H1 (cell line): Measurements from ENCODE around the gene THG1L. TPM values are rescaled to one million over a fixed set of nuclear protein-coding genes. Genes with fewer than 3 reads are reported as not detected.

ENCODE experiments used
- CTCF ChIA-PET: fragments of 300-600 bp; sonication (Branson Sonifier 250); formaldehyde crosslinking; loops from one replicate; lab custom pipeline; 2021; ENCODE audit not compliant: partially characterized antibody; lab: Charles Lee
- POLR2A ChIA-PET: fragments of 300-600 bp; sonication (Branson Sonifier 250); formaldehyde crosslinking; loops from one replicate; lab custom pipeline; 2021; ENCODE audit warnings: inconsistent platforms; ENCODE audit not compliant: partially characterized antibody; lab: Charles Lee
- DNase-seq, 2 experiments: peaks; one replicate each; pipeline versions ENCODE4 v3.0.0 to v3.0.0-alpha.2; 2010 to 2022; ENCODE audit warnings: low spot score in 2 of 2, low read depth in 1 of 2, mixed read lengths in 1 of 2
- FAIRE-seq: peaks from 2 replicates; lab custom pipeline; 2011; peaks lifted over from hg19 to GRCh38; lab: Jason Lieb, UNC
- H2AFZ ChIP-seq: 2 replicates; pipeline ENCODE4 v1.8.1; 2012; ENCODE audit warnings: low read length, inconsistent platforms
- H2AK5ac ChIP-seq: 2 replicates; pipeline ENCODE4 v1.6.1; 2013; ENCODE audit warnings: low read depth, low read length
- H2BK120ac ChIP-seq: replicated peaks from 2 replicates; pipeline ENCODE3; 2013; ENCODE audit warnings: low read depth, low read length, inconsistent platforms
- H2BK12ac ChIP-seq: 2 replicates; pipeline ENCODE4 v1.6.1; 2013; ENCODE audit warnings: low read depth, low read length
- H2BK15ac ChIP-seq: 2 replicates; pipeline ENCODE4 v1.6.1; 2013; ENCODE audit warnings: low read length
- H2BK20ac ChIP-seq: 2 replicates; pipeline ENCODE4 v1.6.1; 2013; ENCODE audit warnings: low read length
- H2BK5ac ChIP-seq: 2 replicates; pipeline ENCODE4 v1.6.1; 2013; ENCODE audit warnings: low read depth, low read length
- H3K14ac ChIP-seq: 2 replicates; pipeline ENCODE4 v1.6.1; 2013; ENCODE audit warnings: inconsistent platforms; ENCODE audit not compliant: insufficient read length
- H3K18ac ChIP-seq: 2 replicates; pipeline ENCODE4 v1.6.1; 2013; ENCODE audit warnings: low read length; ENCODE audit errors: extremely low read depth
- H3K23ac ChIP-seq: 2 replicates; pipeline ENCODE4 v1.6.1; 2013; ENCODE audit warnings: inconsistent platforms; ENCODE audit not compliant: insufficient read length
- H3K23me2 ChIP-seq: 2 replicates; pipeline ENCODE4 v1.6.1; 2013; ENCODE audit warnings: low read depth, low read length
- H3K27ac ChIP-seq: 2 replicates; pipeline ENCODE4 v1.6.1; 2011; ENCODE audit warnings: low read depth, low read length, inconsistent platforms
- H3K27me3 ChIP-seq, 4 experiments: replicated peaks in 1 of 4; 1 replicate in 1 of 4; 2 replicates in 3 of 4; pipeline versions ENCODE4 v1.6.1 to v1.8.1; 2011 to 2013; ENCODE audit warnings: low read length in 3 of 4, mild to moderate bottlenecking in 3 of 4, inconsistent platforms in 2 of 4, mixed read lengths in 2 of 4, moderate library complexity in 1 of 4; ENCODE audit not compliant: control insufficient read depth in 3 of 4, insufficient read depth in 3 of 4; ENCODE audit errors: extremely low read depth in 1 of 4
- H3K36me3 ChIP-seq, 4 experiments: 2 replicates each; pipeline versions ENCODE4 v1.6.1 to v1.8.1; 2011 to 2013; ENCODE audit warnings: mild to moderate bottlenecking in 4 of 4, low read length in 3 of 4, moderate library complexity in 2 of 4, control low read depth in 1 of 4, inconsistent platforms in 1 of 4; ENCODE audit not compliant: insufficient read depth in 4 of 4, control insufficient read depth in 2 of 4
- H3K4ac ChIP-seq: replicated peaks from 2 replicates; pipeline ENCODE3; 2013; ENCODE audit warnings: low read length, low read depth, mixed read lengths, inconsistent platforms; ENCODE audit not compliant: insufficient read length
- H3K4me1 ChIP-seq, 4 experiments: replicated peaks in 1 of 4; 1 replicate in 1 of 4; 2 replicates in 3 of 4; pipeline versions ENCODE4 v1.6.1 to v1.8.1; 2011 to 2013; ENCODE audit warnings: low read length in 3 of 4, inconsistent platforms in 2 of 4, mixed read lengths in 1 of 4; ENCODE audit not compliant: insufficient read depth in 4 of 4, control insufficient read depth in 3 of 4
- H3K4me2 ChIP-seq, 2 experiments: 2 replicates each; pipeline versions ENCODE4 v1.6.1 to v1.8.1; 2011 to 2013; ENCODE audit warnings: low read depth in 2 of 2, low read length in 2 of 2, control low read depth in 1 of 2, inconsistent platforms in 1 of 2, mild to moderate bottlenecking in 1 of 2; ENCODE audit not compliant: insufficient read depth in 1 of 2
- H3K4me3 ChIP-seq, 4 experiments: fragments of 200-600, 300-600 bp in 1 of 4; sonication (generic), shearing (Covaris generic), sonication (Bioruptor Twin) in 1 of 4; 2 replicates each; pipeline versions ENCODE4 v1.5.1 to v1.8.1; 2011 to 2016; ENCODE audit warnings: low read length in 4 of 4, low read depth in 3 of 4, control low read depth in 2 of 4, inconsistent platforms in 2 of 4, mild to moderate bottlenecking in 2 of 4, mixed read lengths in 1 of 4, moderate library complexity in 1 of 4; ENCODE audit not compliant: insufficient read depth in 2 of 4; ENCODE audit errors: extremely low read depth in 1 of 4
- H3K56ac ChIP-seq: replicated peaks from 2 replicates; pipeline ENCODE3; 2013; ENCODE audit warnings: low read depth, mild to moderate bottlenecking, mixed read lengths, low read length, inconsistent platforms; ENCODE audit not compliant: insufficient read length
- H3K79me1 ChIP-seq: 2 replicates; pipeline ENCODE4 v1.6.1; 2013; ENCODE audit warnings: low read depth, low read length, control low read depth
- H3K79me2 ChIP-seq, 2 experiments: 2 replicates each; pipeline versions ENCODE4 v1.6.1 to v1.8.1; 2012 to 2013; ENCODE audit warnings: low read length in 2 of 2, mild to moderate bottlenecking in 2 of 2, inconsistent platforms in 1 of 2; ENCODE audit not compliant: insufficient read depth in 2 of 2, control insufficient read depth in 1 of 2
- H3K9ac ChIP-seq, 4 experiments: replicated peaks in 1 of 4; 1 replicate in 1 of 4; 2 replicates in 3 of 4; pipeline versions ENCODE4 v1.6.1 to v1.8.1; 2011 to 2013; ENCODE audit warnings: low read depth in 3 of 4, low read length in 3 of 4, control low read depth in 2 of 4, mild to moderate bottlenecking in 2 of 4, moderate library complexity in 2 of 4, inconsistent platforms in 1 of 4; ENCODE audit errors: extremely low read depth in 1 of 4
- H3K9me3 ChIP-seq, 2 experiments: 2 replicates each; pipeline versions ENCODE4 v1.6.1 to v1.8.1; 2012 to 2013; ENCODE audit warnings: mild to moderate bottlenecking in 2 of 2, moderate library complexity in 2 of 2, control low read depth in 1 of 2, inconsistent platforms in 1 of 2, low read depth in 1 of 2, low read length in 1 of 2, mixed read lengths in 1 of 2; ENCODE audit not compliant: insufficient read depth in 2 of 2
- H4K20me1 ChIP-seq, 2 experiments: replicated peaks in 1 of 2; 2 replicates each; pipeline versions ENCODE3 to v1.8.1; 2011 to 2013; ENCODE audit warnings: inconsistent platforms in 2 of 2, low read length in 2 of 2, mild to moderate bottlenecking in 1 of 2; ENCODE audit not compliant: insufficient read depth in 2 of 2, control insufficient read depth in 1 of 2
- H4K5ac ChIP-seq: 2 replicates; pipeline ENCODE4 v1.6.1; 2013; ENCODE audit warnings: low read length, low read depth, mixed read lengths, inconsistent platforms; ENCODE audit not compliant: insufficient read length
- H4K8ac ChIP-seq: 2 replicates; pipeline ENCODE4 v1.8.0; 2013; ENCODE audit warnings: mild to moderate bottlenecking, moderate library complexity, low read length, inconsistent platforms; ENCODE audit not compliant: insufficient read depth; ENCODE audit errors: extremely low read depth
- H4K91ac ChIP-seq: replicated peaks from 2 replicates; pipeline ENCODE3; 2013; ENCODE audit warnings: low read length, mixed read lengths, inconsistent platforms; ENCODE audit not compliant: insufficient read length
- ASH2L ChIP-seq: fragments of 200-600, 300-600 bp; sonication (generic); IDR thresholded peaks from one replicate; pipeline ENCODE4 v1.7.1; 2017; ENCODE audit warnings: low read length
- ATF2 ChIP-seq: IDR thresholded peaks from 2 replicates; pipeline ENCODE4 v1.6.1; 2012; ENCODE audit warnings: low read length, inconsistent platforms
- CHD1 ChIP-seq: IDR thresholded peaks from 2 replicates; pipeline ENCODE4 v1.6.1; 2012; ENCODE audit warnings: low read depth, low read length, improper control_type of control experiment
- CTBP2 ChIP-seq: IDR thresholded peaks from 2 replicates; pipeline ENCODE4 v1.7.0; 2011; ENCODE audit warnings: borderline replicate concordance, mild to moderate bottlenecking, moderate library complexity, mixed read lengths, low read length; ENCODE audit not compliant: insufficient read depth, insufficient read length
- EZH2 ChIP-seq: fragments of 200-600 bp; sonication (generic); IDR thresholded peaks from 2 replicates; pipeline ENCODE4 v1.7.1; 2012; ENCODE audit warnings: low read depth, mild to moderate bottlenecking, moderate library complexity, low read length, inconsistent platforms; ENCODE audit not compliant: severe bottlenecking
- KDM1A ChIP-seq: fragments of 200-600, 300-600 bp; sonication (generic); IDR thresholded peaks from 2 replicates; pipeline ENCODE4 v1.7.1; 2016; ENCODE audit warnings: mild to moderate bottlenecking, low read length, borderline replicate concordance
- KDM4A ChIP-seq: IDR thresholded peaks from one replicate; pipeline ENCODE4 v1.7.1; 2012; ENCODE audit warnings: low read depth, mild to moderate bottlenecking, moderate library complexity, low read length, inconsistent platforms; ENCODE audit not compliant: severe bottlenecking
- MAFK ChIP-seq: IDR thresholded peaks from 2 replicates; pipeline ENCODE4 v1.6.1; 2012; ENCODE audit warnings: low read depth, mild to moderate bottlenecking, improper control_type of control experiment, low read length
- MAX ChIP-seq: IDR thresholded peaks from 2 replicates; pipeline ENCODE4 v1.6.1; 2012; ENCODE audit warnings: inconsistent platforms
- SIN3A ChIP-seq, 2 experiments: IDR thresholded peaks in 1 of 2; conservative IDR thresholded peaks in 1 of 2; 2 replicates each; pipeline ENCODE4 v1.6.1; 2011 to 2012; ENCODE audit warnings: low read length in 2 of 2, improper control_type of control experiment in 1 of 2, low read depth in 1 of 2, mild to moderate bottlenecking in 1 of 2
- USF2 ChIP-seq: IDR thresholded peaks from 2 replicates; pipeline ENCODE4 v1.6.1; 2011; ENCODE audit warnings: low read length, improper control_type of control experiment
- WGBS, 2 experiments: shearing (Covaris generic) in 1 of 2; methylation state at CpG; one replicate each; pipeline versions ENCODE4 v1.1.6 to v1.1.7; 2013 to 2015; ENCODE audit warnings: low lambda C conversion rate in 2 of 2, mixed read lengths in 2 of 2, inconsistent platforms in 1 of 2, low coverage in 1 of 2, missing lambda C conversion rate in 1 of 2; ENCODE audit not compliant: insufficient replicate concordance in 2 of 2, insufficient coverage in 1 of 2, insufficient read length in 1 of 2; ENCODE audit errors: extremely low coverage in 1 of 2, missing lambda C conversion rate in 1 of 2; 5-methylcytosine and 5-hydroxymethylcytosine counted together
- polyA plus RNA-seq, 7 experiments: library from polyadenylated mRNA; depleted of rRNA in 3 of 7; stranded (reverse) in 5 of 7; unstranded in 2 of 7; fragments of >200 nt in 5 of 7; fragments of 200-250 nt in 2 of 7; gene quantifications; 1 replicate in 5 of 7; 2 replicates in 1 of 7; 4 replicates in 1 of 7; pipeline versions ENCODE4 v1.2.1 to v1.2.3, GENCODE V29; 2011 to 2013; ENCODE audit warnings: missing spikeins in 2 of 7, mixed read lengths in 2 of 7
- total RNA-seq: library from RNA; stranded (reverse); fragmentation: NEBNext Ultra II Directional; extraction: Animal tissue kit (Norgen Biotek cat#: 25700); gene quantifications from 2 replicates; pipeline ENCODE4 v1.2.1, GENCODE V29; 2021

THG1L gene
- total and polyA plus RNA-seq, 2 of the 8 experiments (the other 6 are each of a cell fraction or from before 2014, with no cell fraction given) = 8.1 to 12.4 TPM

GRCh38 chr5:157710431-157710830, 20.8 kb upstream of the THG1L start:
- no peaks in the 10 kb centered on the region for H3K79me2 ChIP-seq
- POLR2A ChIA-PET = no interaction called here
- no peak overlapping the region for H2BK20ac ChIP-seq
- H3K56ac ChIP-seq = no peak overlapping the region
- H3K4me1 ChIP-seq = no peaks in the 10 kb centered on the region
- H3K4me3 ChIP-seq = no peak overlapping the region
- H2AFZ ChIP-seq = no peak overlapping the region
- 93% methylated on average over 3 of the region's 3 CpGs; no CpG with 5 or more reads in 1 of the 2 experiments for WGBS, 2 experiments
- no peak overlapping the region for H2BK5ac ChIP-seq
- H4K91ac ChIP-seq = no peak overlapping the region
- CTCF ChIA-PET = no interaction called here
- H4K20me1 ChIP-seq = no peaks in the 10 kb centered on the region
- H4K8ac ChIP-seq = no peak overlapping the region
- no peak overlapping the region for H3K4me2 ChIP-seq
- no peaks in the 10 kb centered on the region for H3K23me2 ChIP-seq
- no peak overlapping the region for H2AK5ac ChIP-seq
- no peak for DNase-seq
- H2BK12ac ChIP-seq = no peak overlapping the region
- H3K9ac ChIP-seq = no peak overlapping the region
- H3K79me1 ChIP-seq = no peaks in the 10 kb centered on the region
- H3K27ac ChIP-seq = no peak overlapping the region
- no peaks in the 10 kb centered on the region for H3K36me3 ChIP-seq
- no peak overlapping the region for H4K5ac ChIP-seq
- no peak overlapping the region for H3K4ac ChIP-seq
- no peaks in the 10 kb centered on the region for H3K9me3 ChIP-seq
- H2BK15ac ChIP-seq = no peak overlapping the region
- H3K23ac ChIP-seq = no peak overlapping the region
- no peak for FAIRE-seq
- H3K27me3 ChIP-seq = no peaks in the 10 kb centered on the region
- H2BK120ac ChIP-seq = no peak overlapping the region
- no peak overlapping the region for H3K18ac ChIP-seq
- no peak overlapping the region for H3K14ac ChIP-seq
- TF ChIP-seq MAX (no peak), USF2 (no peak), CTBP2 (no peak), KDM4A (no peak), MAFK (no peak), EZH2 (no peak), CHD1 (no peak), ATF2 (no peak), ASH2L (no peak), KDM1A (no peak), SIN3A (conservative IDR thresholded peaks at IDR 0.05 in 1 of 2, IDR thresholded peaks at IDR 0.05 in 1 of 2; ENCODE audit: low read depth in 1 of 2, low read length in 2 of 2) (no peak)
